Liver (tissue), 9 donors: Measurements from ENCODE around the gene GTSE1. TPM values are rescaled to one million over a fixed set of nuclear protein-coding genes. Genes with fewer than 3 reads are reported as not detected.

ENCODE experiments used
- DNase-seq: peaks from one replicate; pipeline ENCODE4 v3.0.0-alpha.2; 2017; ENCODE audit warnings: low spot score
- H3K27ac ChIP-seq, 2 donors: one replicate each; pipeline ENCODE4 v1.7.0; 2013; ENCODE audit warnings: inconsistent platforms in 2 of 2, low read length in 2 of 2, control low read depth in 1 of 2, low read depth in 1 of 2, mild to moderate bottlenecking in 1 of 2
- H3K27me3 ChIP-seq, 4 donors: one replicate each; pipeline versions ENCODE4 v1.6.1 to v1.7.0; 2013; ENCODE audit warnings: low read length in 3 of 4, inconsistent platforms in 1 of 4, mild to moderate bottlenecking in 1 of 4, moderate library complexity in 1 of 4; ENCODE audit not compliant: control insufficient read depth in 4 of 4, insufficient read depth in 4 of 4
- H3K36me3 ChIP-seq, 4 donors: one replicate each; pipeline versions ENCODE4 v1.6.1 to v1.7.0; 2013; ENCODE audit warnings: low read length in 3 of 4, mild to moderate bottlenecking in 3 of 4, low read depth in 1 of 4, moderate library complexity in 1 of 4; ENCODE audit not compliant: control insufficient read depth in 4 of 4, insufficient read depth in 3 of 4
- H3K4me1 ChIP-seq, 4 donors: one replicate each; pipeline versions ENCODE4 v1.6.1 to v1.7.0; 2013; ENCODE audit warnings: low read length in 3 of 4, mild to moderate bottlenecking in 3 of 4, moderate library complexity in 1 of 4; ENCODE audit not compliant: control insufficient read depth in 4 of 4, insufficient read depth in 4 of 4
- H3K4me3 ChIP-seq, 3 donors: one replicate each; pipeline versions ENCODE4 v1.6.1 to v1.7.0; 2013; ENCODE audit warnings: low read length in 3 of 3, control low read depth in 1 of 3, low read depth in 1 of 3, mild to moderate bottlenecking in 1 of 3
- H3K9ac ChIP-seq, 2 donors: one replicate each; pipeline ENCODE4 v1.7.0; 2013; ENCODE audit warnings: low read length in 2 of 2, mild to moderate bottlenecking in 2 of 2, moderate library complexity in 2 of 2, control low read depth in 1 of 2, low read depth in 1 of 2
- H3K9me3 ChIP-seq, 4 donors: one replicate each; pipeline versions ENCODE4 v1.6.1 to v1.7.0; 2013; ENCODE audit warnings: low read length in 3 of 4; ENCODE audit not compliant: control insufficient read depth in 4 of 4
- EGR1 ChIP-seq, 2 donors: IDR thresholded peaks; 2 replicates each; pipeline ENCODE4 v1.6.1; 2016 to 2018; ENCODE audit warnings: antibody characterized with exemption in 2 of 2, low read depth in 2 of 2
- FOXA1 ChIP-seq: IDR thresholded peaks from 2 replicates; pipeline ENCODE4 v1.6.1; 2016; ENCODE audit warnings: antibody characterized with exemption
- FOXA2 ChIP-seq: IDR thresholded peaks from 2 replicates; pipeline ENCODE4 v1.6.1; 2016; ENCODE audit warnings: antibody characterized with exemption
- GABPA ChIP-seq, 2 donors: IDR thresholded peaks in 1 of 2; conservative IDR thresholded peaks in 1 of 2; 2 replicates each; pipeline ENCODE4 v1.6.1; 2016; ENCODE audit warnings: antibody characterized with exemption in 2 of 2, mild to moderate bottlenecking in 1 of 2, moderate library complexity in 1 of 2
- HNF4G ChIP-seq: IDR thresholded peaks from 2 replicates; pipeline ENCODE4 v1.6.1; 2016; ENCODE audit warnings: antibody characterized with exemption
- JUND ChIP-seq, 2 donors: IDR thresholded peaks; 2 replicates each; pipeline ENCODE4 v1.6.1; 2016; ENCODE audit warnings: antibody characterized with exemption in 2 of 2
- NR2F2 ChIP-seq: IDR thresholded peaks from 2 replicates; pipeline ENCODE4 v1.6.1; 2016; ENCODE audit warnings: antibody characterized with exemption
- RAD21 ChIP-seq, 2 donors: IDR thresholded peaks; 2 replicates each; pipeline ENCODE4 v1.6.1; 2016; ENCODE audit warnings: antibody characterized with exemption in 2 of 2, mild to moderate bottlenecking in 2 of 2
- RXRA ChIP-seq, 2 donors: IDR thresholded peaks; 2 replicates each; pipeline ENCODE4 v1.6.1; 2017 to 2018; ENCODE audit warnings: antibody characterized with exemption in 2 of 2, mild to moderate bottlenecking in 1 of 2
- SP1 ChIP-seq: IDR thresholded peaks from 2 replicates; pipeline ENCODE4 v1.6.1; 2018; ENCODE audit warnings: antibody characterized with exemption, mild to moderate bottlenecking
- TAF1 ChIP-seq: conservative IDR thresholded peaks from 2 replicates; pipeline ENCODE4 v1.6.1; 2016; ENCODE audit warnings: antibody characterized with exemption, mild to moderate bottlenecking
- YY1 ChIP-seq: IDR thresholded peaks from 2 replicates; pipeline ENCODE4 v1.6.1; 2016; ENCODE audit warnings: antibody characterized with exemption, mild to moderate bottlenecking
- WGBS: extraction: QIAGEN DNeasy Blood & Tissue Kit; methylation state at CpG from one replicate; pipeline ENCODE4 v1.1.7; 2013; 5-methylcytosine and 5-hydroxymethylcytosine counted together
- polyA plus RNA-seq, 2 donors: library from polyadenylated mRNA; stranded (reverse) in 1 of 2; unstranded in 1 of 2; fragments of 200-250 nt in 1 of 2; fragments of >200 nt in 1 of 2; fragmentation: Nextera tagmentation in 1 of 2; extraction: Ambion mirVana in 1 of 2; gene quantifications; one replicate each; pipeline versions ENCODE4 v1.2.1 to v1.2.3, GENCODE V29; 2013 to 2015
- total RNA-seq, 2 donors: library from RNA; depleted of rRNA; stranded (reverse); fragments of >200 nt; gene quantifications; one replicate each; pipeline ENCODE4 v1.2.3, GENCODE V29; 2014
- TF ChIP-seq, protein P1 (sequence below): IDR thresholded peaks from 2 replicates; pipeline ENCODE4 v1.6.1; 2016; ENCODE audit warnings: antibody characterized with exemption
- TF ChIP-seq, protein P2 (sequence below): fragments of 150-350 bp; IDR thresholded peaks from 2 replicates; pipeline ENCODE4 v1.5.1; 2017; ENCODE audit warnings: improper control_type of control experiment, low read depth, low read length; ENCODE audit not compliant: missing input control
- TF ChIP-seq, protein P3 (sequence below): IDR thresholded peaks from 2 replicates; pipeline ENCODE4 v1.6.1; 2016; ENCODE audit warnings: antibody characterized with exemption, mild to moderate bottlenecking
- TF ChIP-seq, protein P4 (sequence below): IDR thresholded peaks from 2 replicates; pipeline ENCODE4 v1.6.1; 2016; ENCODE audit warnings: antibody characterized with exemption
- TF ChIP-seq, protein P5 (sequence below): IDR thresholded peaks from 2 replicates; pipeline ENCODE4 v1.6.1; 2016; ENCODE audit warnings: antibody characterized with exemption
- donor health status: healthy.
- donor health status: healthy.
- donor health status: healthy.
- donor health status: healthy.
- donor health status: healthy.

Gene GTSE1
- total and polyA plus RNA-seq, 4 donors: 0.17 to 13.9 (median 0.85) TPM

DNA sequence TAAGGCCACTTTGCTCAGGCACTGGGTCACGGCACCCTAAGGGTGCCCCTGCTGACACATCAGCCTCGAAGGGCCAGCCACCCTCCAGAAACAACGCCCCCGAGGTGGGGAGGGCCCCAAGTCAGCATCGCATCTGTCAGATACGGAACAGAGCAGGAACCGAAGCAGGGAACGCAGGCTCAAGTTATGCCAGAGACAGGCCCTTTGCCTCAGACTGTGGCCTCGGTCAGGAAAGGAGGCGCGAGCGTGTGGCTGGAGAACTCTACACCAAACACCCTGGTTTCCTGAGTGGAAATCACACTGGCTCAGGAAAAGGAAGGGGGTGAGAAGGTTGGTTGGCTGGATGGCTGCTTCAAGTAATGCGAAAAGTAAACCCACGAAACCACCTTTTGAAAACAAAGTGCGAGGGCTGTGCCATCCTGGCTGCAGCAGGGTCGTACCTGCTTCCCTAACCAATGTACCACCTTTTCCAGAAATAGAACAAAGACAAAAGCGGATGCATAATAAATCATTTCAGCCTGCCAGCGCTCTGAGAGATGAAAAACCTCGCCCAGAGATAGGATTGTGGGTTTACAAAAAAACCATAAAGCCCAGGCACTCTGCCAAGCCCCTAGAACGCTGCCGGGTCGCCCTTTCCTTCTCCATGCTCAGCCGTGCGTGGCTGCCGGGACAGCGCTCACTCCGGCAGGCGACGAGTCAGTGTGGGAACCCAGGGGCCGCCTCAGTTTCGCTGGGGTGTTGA lies 77.4 kb downstream of the GTSE1 start:
- Histone ChIP-seq H3K36me3 (no peaks in the 10 kb centered on the region), H3K9me3 (no peaks in the 10 kb centered on the region), H3K4me3 (no peak overlapping the region), H3K27ac (no peak overlapping the region), H3K27me3 (no peaks in the 10 kb centered on the region), H3K9ac (no peak overlapping the region), H3K4me1 (peaks cover 27 to 73% (median 55%) of the 10 kb centered on the region in 4 donors)
- DNase-seq: no peak
- TF ChIP-seq RAD21 (IDR thresholded peaks at IDR 0.05) (no peak), FOXA1 (no peak), GABPA (IDR thresholded peaks at IDR 0.05 in 1 of 2, conservative IDR thresholded peaks at IDR 0.05 in 1 of 2) (no peak), RXRA (IDR thresholded peaks at IDR 0.05) (no peak), EGR1 (IDR thresholded peaks at IDR 0.05; ENCODE audit: low read depth in 2 of 2) (no peak)
- TF ChIP-seq, protein P1, sequence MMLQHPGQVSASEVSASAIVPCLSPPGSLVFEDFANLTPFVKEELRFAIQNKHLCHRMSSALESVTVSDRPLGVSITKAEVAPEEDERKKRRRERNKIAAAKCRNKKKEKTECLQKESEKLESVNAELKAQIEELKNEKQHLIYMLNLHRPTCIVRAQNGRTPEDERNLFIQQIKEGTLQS: no peak
- TF ChIP-seq, protein P2, sequence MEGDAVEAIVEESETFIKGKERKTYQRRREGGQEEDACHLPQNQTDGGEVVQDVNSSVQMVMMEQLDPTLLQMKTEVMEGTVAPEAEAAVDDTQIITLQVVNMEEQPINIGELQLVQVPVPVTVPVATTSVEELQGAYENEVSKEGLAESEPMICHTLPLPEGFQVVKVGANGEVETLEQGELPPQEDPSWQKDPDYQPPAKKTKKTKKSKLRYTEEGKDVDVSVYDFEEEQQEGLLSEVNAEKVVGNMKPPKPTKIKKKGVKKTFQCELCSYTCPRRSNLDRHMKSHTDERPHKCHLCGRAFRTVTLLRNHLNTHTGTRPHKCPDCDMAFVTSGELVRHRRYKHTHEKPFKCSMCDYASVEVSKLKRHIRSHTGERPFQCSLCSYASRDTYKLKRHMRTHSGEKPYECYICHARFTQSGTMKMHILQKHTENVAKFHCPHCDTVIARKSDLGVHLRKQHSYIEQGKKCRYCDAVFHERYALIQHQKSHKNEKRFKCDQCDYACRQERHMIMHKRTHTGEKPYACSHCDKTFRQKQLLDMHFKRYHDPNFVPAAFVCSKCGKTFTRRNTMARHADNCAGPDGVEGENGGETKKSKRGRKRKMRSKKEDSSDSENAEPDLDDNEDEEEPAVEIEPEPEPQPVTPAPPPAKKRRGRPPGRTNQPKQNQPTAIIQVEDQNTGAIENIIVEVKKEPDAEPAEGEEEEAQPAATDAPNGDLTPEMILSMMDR: no peak
- 67% methylated on average over 31 of the region's 31 CpGs for WGBS

DNA sequence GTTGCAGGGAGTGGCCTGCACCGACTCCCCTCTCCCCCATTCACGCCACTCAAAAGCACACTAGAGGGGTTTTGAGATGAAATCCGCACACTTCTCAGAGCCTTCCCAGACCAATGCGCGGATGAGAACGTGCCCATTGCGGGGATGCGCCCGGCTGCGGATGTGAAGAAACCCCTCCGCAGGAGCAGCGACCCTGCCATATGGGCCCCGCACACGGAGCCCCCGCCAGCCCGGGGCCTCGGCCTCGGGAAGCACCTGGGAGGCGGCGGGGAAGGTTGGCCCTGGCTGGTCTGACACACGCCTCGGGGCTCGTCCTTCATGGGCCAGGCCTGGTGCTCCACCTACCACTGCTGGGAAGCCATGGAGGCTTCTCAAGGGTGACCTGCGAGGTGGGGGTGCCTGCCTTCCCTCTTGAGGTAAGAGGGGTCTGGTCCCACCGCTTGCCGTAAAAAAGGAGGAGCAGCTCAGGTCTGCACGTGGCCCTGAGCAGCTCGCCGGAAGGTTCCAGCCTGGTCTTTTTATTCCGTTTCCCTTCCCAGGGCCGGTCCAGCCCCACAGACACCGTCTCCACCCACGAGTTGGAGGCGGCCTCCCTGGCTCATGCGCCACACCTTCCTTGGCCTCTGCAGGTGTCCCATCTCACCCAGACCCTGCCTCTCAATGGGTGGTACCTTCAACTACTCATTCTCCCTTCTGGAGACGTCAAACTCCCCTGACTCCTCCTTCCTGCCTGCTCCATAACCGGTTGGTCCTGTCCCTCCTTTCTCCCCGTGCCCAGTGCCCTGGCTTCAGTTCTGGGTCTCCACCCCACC lies 78.2 kb downstream of the GTSE1 start:
- Histone ChIP-seq H3K36me3 (no peaks in the 10 kb centered on the region), H3K9me3 (no peaks in the 10 kb centered on the region), H3K27me3 (no peaks in the 10 kb centered on the region), H3K4me1 (peaks cover 25 to 73% (median 54%) of the 10 kb centered on the region in 4 donors), H3K9ac (no peak overlapping the region), H3K27ac (no peak overlapping the region), H3K4me3 (no peak overlapping the region)
- no peak for TF ChIP-seq GABPA (IDR thresholded peaks at IDR 0.05 in 1 of 2, conservative IDR thresholded peaks at IDR 0.05 in 1 of 2)
- no peak for TF ChIP-seq RXRA (IDR thresholded peaks at IDR 0.05)
- TF ChIP-seq, protein P3, sequence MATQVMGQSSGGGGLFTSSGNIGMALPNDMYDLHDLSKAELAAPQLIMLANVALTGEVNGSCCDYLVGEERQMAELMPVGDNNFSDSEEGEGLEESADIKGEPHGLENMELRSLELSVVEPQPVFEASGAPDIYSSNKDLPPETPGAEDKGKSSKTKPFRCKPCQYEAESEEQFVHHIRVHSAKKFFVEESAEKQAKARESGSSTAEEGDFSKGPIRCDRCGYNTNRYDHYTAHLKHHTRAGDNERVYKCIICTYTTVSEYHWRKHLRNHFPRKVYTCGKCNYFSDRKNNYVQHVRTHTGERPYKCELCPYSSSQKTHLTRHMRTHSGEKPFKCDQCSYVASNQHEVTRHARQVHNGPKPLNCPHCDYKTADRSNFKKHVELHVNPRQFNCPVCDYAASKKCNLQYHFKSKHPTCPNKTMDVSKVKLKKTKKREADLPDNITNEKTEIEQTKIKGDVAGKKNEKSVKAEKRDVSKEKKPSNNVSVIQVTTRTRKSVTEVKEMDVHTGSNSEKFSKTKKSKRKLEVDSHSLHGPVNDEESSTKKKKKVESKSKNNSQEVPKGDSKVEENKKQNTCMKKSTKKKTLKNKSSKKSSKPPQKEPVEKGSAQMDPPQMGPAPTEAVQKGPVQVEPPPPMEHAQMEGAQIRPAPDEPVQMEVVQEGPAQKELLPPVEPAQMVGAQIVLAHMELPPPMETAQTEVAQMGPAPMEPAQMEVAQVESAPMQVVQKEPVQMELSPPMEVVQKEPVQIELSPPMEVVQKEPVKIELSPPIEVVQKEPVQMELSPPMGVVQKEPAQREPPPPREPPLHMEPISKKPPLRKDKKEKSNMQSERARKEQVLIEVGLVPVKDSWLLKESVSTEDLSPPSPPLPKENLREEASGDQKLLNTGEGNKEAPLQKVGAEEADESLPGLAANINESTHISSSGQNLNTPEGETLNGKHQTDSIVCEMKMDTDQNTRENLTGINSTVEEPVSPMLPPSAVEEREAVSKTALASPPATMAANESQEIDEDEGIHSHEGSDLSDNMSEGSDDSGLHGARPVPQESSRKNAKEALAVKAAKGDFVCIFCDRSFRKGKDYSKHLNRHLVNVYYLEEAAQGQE: no peak
- no peak for TF ChIP-seq FOXA2
- no peak for TF ChIP-seq JUND (IDR thresholded peaks at IDR 0.05)
- TF ChIP-seq EGR1 (IDR thresholded peaks at IDR 0.05; ENCODE audit: low read depth in 2 of 2): no peak
- TF ChIP-seq, protein P2: no peak
- no peak for TF ChIP-seq HNF4G
- TF ChIP-seq, protein P4, sequence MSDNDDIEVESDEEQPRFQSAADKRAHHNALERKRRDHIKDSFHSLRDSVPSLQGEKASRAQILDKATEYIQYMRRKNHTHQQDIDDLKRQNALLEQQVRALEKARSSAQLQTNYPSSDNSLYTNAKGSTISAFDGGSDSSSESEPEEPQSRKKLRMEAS: no peak
- TF ChIP-seq, protein P5, sequence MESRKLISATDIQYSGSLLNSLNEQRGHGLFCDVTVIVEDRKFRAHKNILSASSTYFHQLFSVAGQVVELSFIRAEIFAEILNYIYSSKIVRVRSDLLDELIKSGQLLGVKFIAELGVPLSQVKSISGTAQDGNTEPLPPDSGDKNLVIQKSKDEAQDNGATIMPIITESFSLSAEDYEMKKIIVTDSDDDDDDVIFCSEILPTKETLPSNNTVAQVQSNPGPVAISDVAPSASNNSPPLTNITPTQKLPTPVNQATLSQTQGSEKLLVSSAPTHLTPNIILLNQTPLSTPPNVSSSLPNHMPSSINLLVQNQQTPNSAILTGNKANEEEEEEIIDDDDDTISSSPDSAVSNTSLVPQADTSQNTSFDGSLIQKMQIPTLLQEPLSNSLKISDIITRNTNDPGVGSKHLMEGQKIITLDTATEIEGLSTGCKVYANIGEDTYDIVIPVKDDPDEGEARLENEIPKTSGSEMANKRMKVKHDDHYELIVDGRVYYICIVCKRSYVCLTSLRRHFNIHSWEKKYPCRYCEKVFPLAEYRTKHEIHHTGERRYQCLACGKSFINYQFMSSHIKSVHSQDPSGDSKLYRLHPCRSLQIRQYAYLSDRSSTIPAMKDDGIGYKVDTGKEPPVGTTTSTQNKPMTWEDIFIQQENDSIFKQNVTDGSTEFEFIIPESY: no peak
- no peak for TF ChIP-seq RAD21 (IDR thresholded peaks at IDR 0.05)
- no peak for TF ChIP-seq SP1
- no peak for TF ChIP-seq FOXA1
- TF ChIP-seq NR2F2: no peak
- no peak for TF ChIP-seq YY1
- no peak for TF ChIP-seq TAF1
- DNase-seq: no peak
- WGBS: 86% methylated on average over 38 of the region's 38 CpGs
